GM20000 (cell line): ENCODE data around the gene DENND11.

ENCODE experiments used
- DNase-seq: peaks from one replicate; pipeline ENCODE4 v3.0.0; 2012; ENCODE audit warnings: low spot score
- CTCF ChIP-seq: IDR thresholded peaks from 2 replicates; pipeline ENCODE4 v1.5.1; 2012; ENCODE audit warnings: mild to moderate bottlenecking, control low read depth; ENCODE audit errors: extremely low read depth, missing control alignments

The DENND11 gene

DNA sequence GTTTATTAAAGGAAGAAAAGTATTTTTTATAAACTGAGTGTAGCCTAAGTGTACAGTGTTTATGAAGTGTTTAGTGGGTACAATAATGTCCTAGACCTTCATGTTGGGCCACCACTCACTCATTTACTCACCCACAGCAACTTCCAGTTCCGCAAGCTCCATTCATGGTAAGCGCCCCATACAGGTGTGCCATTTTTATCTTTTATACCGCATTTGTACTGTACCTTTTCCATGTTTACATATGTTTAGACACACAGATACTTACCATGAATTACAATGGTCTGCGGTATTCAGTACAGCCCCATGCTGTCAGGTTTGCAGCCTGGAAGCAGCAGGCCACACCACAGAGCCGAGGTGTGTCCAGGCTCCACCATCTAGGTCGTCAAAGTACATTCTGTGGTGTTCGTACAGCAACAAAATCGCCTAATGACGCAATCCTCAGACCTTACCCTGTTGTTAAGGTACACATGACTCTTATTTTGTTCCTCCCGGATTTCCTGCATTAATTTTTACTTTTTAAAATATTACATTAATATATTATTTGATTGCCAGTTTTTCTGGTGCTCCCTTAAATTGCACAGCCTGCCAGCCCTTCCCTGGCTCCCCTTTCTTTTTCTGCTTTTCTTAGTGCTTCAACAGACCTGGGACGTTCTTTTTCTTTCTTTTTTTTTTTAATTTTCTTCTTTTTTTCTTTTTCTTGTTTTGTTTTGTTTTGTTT lies 35.3 kb upstream of the DENND11 start:
- TF ChIP-seq CTCF, result no peak
- DNase-seq, result no peak

GRCh38 chr7:141731476-141732149 lies 29.6 kb upstream of the DENND11 start:
- no peak for TF ChIP-seq CTCF
- no peak for DNase-seq

- no peak for TF ChIP-seq CTCF
- no peak for DNase-seq
Measured at GRCh38 chr7:141729020-141729419, 27.1 kb upstream of the DENND11 start.

GRCh38 chr7:141722529-141722928 lies 20.6 kb upstream of the DENND11 start:
- no peak for DNase-seq
- no peak for TF ChIP-seq CTCF

DNA sequence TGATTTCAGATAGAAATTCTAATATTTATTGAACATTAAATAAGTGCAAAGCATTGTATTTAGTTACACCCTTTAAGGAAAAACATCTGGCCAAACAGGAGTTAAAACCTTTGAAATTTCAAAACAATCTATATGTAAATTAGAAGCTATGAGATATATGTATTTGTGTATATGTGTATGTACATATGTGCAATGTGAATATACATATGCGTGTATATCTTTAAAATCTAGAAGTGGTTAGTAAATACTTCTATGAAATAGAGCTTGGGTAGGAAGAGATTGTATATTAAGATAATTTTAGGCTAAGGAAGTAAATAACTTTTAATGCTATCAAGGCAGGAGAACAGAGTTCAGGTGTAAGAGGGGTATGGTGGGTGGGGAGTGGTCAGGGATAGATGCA lies 15.5 kb upstream of the DENND11 start:
- DNase-seq, result no peak
- no peak for TF ChIP-seq CTCF

GRCh38 chr7:141715794-141716689 lies 14.1 kb upstream of the DENND11 start:
- no peak for TF ChIP-seq CTCF
- no peak for DNase-seq

- TF ChIP-seq CTCF, result no peak
- no peak for DNase-seq
Measured at GRCh38 chr7:141715018-141715417, 13.1 kb upstream of the DENND11 start.
